ACHN (cell line): ENCODE data around the gene CTTN.

ENCODE experiments used
- DNase-seq: peaks from one replicate; pipeline ENCODE4 v3.0.0-alpha.2; 2015
- in situ Hi-C: cut with HindIII; loops from 2 replicates; pipeline ENCODE4 v1.10.0; 2017; ENCODE audit warnings: low sequenced_read_pairs, low pct_ligation_motif_present, low pct_unique_long_range_greater_than_20kb

The CTTN gene

DNA sequence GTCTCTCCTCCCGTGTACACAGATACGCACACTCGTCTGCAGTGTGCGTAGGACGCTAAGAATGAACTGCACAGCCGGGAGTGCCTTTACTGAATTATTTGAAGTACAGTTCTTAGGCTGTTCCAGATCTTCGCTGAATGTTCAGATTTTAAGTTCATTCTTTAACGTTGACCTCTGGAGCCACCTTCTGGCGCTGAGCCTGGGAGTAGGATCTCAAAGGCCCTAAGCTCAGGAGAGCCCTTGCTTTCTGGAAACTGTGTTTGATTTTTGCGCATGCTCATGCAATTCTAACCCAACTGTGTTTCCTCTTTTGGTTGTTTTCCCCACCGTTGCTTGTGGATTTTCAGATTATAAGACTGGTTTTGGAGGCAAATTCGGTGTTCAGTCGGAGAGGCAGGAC, 22.8 kb downstream of the CTTN start:
- in situ Hi-C loops, result no loop called here
- DNase-seq, result no peak

GRCh38 chr11:70422692-70423522, 24.6 kb downstream of the CTTN start:
- in situ Hi-C loops, result no loop called here

GRCh38 chr11:70423523-70424505, 25.5 kb downstream of the CTTN start:
- DNase-seq, result peak; percentile 58
- in situ Hi-C loops, result no loop called here

More at GRCh38 chr11:70422692-70423522, 24.6 kb downstream of the CTTN start:
- no peak for DNase-seq

- DNase-seq, result no peak
- in situ Hi-C loops, result no loop called here
These were observed 26.5 kb downstream of the CTTN start for GRCh38 chr11:70424765-70425344.

- DNase-seq, result no peak
- in situ Hi-C loops, result no loop called here
These were observed 29.1 kb downstream of the CTTN start for GRCh38 chr11:70427436-70427835.

- DNase-seq, result no peak
- in situ Hi-C loops, result no loop called here
These were observed 30.5 kb downstream of the CTTN start for GRCh38 chr11:70428701-70429427.

- DNase-seq, result no peak
- in situ Hi-C loops, result no loop called here
These were observed 31.0 kb downstream of the CTTN start for GRCh38 chr11:70429428-70429705.

GRCh38 chr11:70429724-70430521, 31.6 kb downstream of the CTTN start:
- in situ Hi-C loops, result no loop called here
- DNase-seq, result no peak

DNA sequence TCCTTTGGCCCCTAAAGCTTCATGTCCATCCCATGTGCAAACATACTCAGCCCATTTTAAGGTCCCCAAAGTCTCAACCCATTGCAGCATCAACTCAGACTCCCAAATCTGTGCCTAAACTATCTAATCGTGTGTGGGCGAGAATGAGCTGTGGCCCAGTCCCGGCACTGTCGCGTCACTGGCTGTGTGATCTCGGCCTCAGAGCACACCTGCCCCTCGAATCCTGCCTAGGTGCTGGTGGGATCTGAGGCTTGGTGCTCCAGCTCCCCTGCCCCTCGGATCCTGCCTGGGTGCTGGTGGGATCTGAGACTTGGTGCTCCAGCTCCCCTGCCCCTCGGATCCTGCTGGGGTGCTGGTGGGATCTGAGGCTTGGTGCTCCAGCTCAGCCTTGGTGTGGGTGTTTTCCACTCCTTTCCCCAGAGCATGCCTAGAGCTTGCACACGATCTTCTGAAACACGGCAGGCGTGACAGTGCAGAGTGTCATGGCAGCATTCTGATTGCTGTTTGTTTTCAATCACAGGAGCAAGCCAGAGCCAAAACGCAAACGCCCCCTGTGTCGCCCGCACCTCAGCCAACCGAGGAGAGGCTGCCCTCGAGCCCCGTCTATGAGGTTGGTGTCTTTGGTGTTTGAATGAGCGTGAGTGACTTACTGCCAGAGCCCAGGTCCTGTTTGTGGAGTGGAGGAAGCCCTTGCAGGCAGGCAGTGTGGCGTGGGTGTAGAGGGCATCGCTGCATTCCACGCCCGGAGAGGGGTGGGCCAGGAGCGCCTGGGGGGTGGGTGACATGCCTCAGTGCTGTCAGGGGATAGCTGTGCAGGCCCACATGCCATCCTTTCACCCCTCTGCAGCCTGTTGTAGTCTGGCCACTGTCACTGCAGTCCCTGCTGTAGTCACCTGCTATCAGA, 32.6 kb downstream of the CTTN start:
- DNase-seq, result no peak
- in situ Hi-C loops, result no loop called here

GRCh38 chr11:70431611-70432010, 33.3 kb downstream of the CTTN start:
- DNase-seq, result no peak
- in situ Hi-C loops, result no loop called here

DNA sequence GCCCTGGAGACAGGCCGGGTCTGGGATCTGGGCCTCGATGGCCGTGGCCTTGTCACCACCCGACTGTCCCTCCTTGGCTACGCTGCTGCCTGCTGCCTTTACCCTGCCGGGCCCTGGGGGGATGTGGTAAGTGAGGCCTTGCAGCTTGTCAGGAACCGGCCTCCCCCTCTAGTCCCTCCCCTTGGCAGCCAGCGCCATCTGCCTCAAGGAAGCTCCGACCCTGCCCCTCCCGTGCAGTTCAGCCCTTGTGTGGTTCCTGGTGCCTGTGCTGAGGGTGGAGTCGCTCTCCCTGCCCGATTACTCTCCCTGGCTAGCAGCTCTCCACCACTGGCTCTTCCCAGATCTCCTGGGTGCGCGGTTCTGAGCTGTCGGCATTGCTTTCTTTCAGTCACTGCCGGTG, 33.7 kb downstream of the CTTN start:
- no peak for DNase-seq
- in situ Hi-C loops, result no loop called here

- DNase-seq, result no peak
- in situ Hi-C loops, result no loop called here
These were observed 34.3 kb downstream of the CTTN start for GRCh38 chr11:70432580-70432979.

DNA sequence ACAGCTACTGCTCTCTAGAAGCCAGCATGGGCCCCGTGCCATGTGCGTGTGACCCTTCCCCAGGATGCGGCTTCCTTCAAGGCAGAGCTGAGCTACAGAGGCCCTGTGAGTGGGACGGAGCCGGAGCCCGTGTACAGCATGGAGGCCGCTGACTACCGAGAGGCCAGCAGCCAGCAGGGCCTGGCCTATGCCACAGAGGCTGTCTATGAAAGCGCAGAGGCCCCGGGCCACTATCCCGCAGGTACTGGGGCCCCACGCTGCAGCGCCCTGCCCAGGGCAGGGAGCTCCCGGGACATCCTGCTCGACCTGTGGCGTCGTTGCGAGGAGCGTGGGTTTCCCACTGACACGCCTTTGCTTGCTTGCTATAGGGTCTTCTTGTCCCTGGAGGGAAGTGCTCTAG, 34.7 kb downstream of the CTTN start:
- no peak for DNase-seq
- in situ Hi-C loops, result no loop called here

DNA sequence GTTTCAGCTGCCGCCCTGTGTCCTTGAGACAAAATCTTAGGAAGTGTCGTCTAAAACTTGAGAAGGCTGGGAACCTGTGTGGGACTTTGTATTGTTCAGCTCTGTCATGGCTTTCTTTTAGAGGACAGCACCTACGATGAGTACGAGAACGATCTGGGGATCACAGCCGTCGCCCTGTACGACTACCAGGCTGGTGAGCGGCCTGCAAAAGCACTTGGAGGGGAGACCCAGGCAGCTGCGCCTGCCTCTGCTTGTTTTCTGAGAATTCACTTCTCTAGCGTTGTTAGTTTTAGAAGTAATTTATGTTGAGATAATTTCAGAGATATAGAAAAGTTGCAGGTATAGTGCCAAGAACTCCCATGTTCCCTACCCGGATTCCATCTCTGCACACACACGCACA, 35.2 kb downstream of the CTTN start:
- DNase-seq, result no peak
- in situ Hi-C loops, result no loop called here

DNA sequence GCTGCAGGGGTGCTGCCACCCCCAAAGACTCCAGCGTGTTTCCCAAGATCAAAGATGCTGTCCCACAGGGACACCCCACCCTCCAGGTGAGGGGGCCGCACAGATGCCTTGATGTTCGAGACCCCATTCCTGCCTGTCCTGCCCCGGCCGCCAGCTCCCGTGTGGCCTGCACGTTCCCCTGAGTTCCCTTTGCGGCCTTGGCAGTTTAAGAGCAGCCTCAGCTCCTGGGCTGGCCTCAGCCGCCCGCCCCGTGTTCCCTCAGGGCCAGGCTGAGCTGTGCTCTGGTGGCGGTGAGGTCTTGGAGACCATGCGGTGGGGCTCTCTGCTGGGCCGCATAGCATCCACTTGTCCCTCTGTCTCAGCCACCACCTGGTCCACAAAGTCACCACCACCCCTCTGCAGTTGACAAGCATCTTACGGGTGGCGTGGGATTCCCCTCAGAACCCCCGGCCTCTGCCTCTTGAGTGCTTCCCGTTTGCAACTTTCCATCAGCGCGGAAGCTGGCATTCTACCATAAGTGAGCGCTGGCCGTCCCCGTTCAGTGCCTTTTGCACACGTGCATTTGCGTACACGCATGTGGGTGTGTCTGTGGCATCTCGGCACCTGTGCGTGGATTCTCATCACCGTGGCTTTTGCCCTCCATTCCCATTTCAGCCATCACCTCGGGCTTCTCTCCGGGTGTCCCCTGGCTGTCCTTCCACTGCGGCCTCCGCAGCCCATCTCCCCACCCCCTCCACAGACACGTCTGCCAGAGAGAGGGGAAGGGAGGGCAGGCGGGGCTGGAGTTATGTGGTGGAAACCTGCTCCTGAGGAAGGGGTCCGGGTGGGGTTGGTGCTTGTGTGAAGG, 35.9 kb downstream of the CTTN start:
- in situ Hi-C loops, result no loop called here
- DNase-seq, result no peak

GRCh38 chr11:70434813-70435278, 36.5 kb downstream of the CTTN start:
- in situ Hi-C loops, result no loop called here
- no peak for DNase-seq
